Upper lobe of left lung (tissue), 4 donors: ENCODE measurements around the gene GJC1.

Experiments
- CTCF ChIP-seq, 6 experiments: fragments of 450-650 bp in 4 of 6; fragments of 200-600 bp in 2 of 6; sonication (generic) in 2 of 6; IDR thresholded peaks; one replicate each; pipeline ENCODE4 v1.5.1; 2016 to 2019; ENCODE audit warnings: antibody characterized with exemption in 6 of 6
- EP300 ChIP-seq, 4 donors: sonication (generic); formaldehyde crosslinking; IDR thresholded peaks; one replicate each; pipeline ENCODE4 v1.5.1; 2017; ENCODE audit warnings: antibody characterized with exemption in 4 of 4, control low read depth in 2 of 4
- POLR2A ChIP-seq, 4 donors: fragments of 450-650 bp; IDR thresholded peaks; one replicate each; pipeline ENCODE4 v1.5.1; 2016 to 2017; ENCODE audit warnings: antibody characterized with exemption in 4 of 4, mild to moderate bottlenecking in 2 of 4
- POLR2AphosphoS5 ChIP-seq, 2 donors: sonication (generic); formaldehyde crosslinking; IDR thresholded peaks; one replicate each; pipeline ENCODE4 v1.5.1; 2017; ENCODE audit warnings: antibody characterized with exemption in 2 of 2

- TF ChIP-seq POLR2A (IDR thresholded peaks at IDR 0.05) (no peak), CTCF (IDR thresholded peaks at IDR 0.05) (no peak), EP300 (IDR thresholded peaks at IDR 0.05) (no peak), POLR2AphosphoS5 (IDR thresholded peaks at IDR 0.05) (no peak)
Observed at GRCh38 chr17:44859701-44860100, 29.6 kb upstream of the GJC1 start.
